IMR-90 (cell line): Measurements from ENCODE around the gene TMEM154. TPM values are rescaled to one million over a fixed set of nuclear protein-coding genes. Genes with fewer than 3 reads are reported as not detected.

Experiments used
- ATAC-seq: fragments of 200-7000 bp; cut with Tn5 transposase; 2 replicates; pipeline ENCODE4 v1.9.1; 2020; ENCODE audit warnings: low read depth, mild to moderate bottlenecking, moderate library complexity
- BruUV-seq: library from RNA; stranded (reverse); fragments of 400-500 nt; replicated peaks from 2 replicates; lab custom pipeline; 2021; lab: Mats Ljungman, UMichigan
- CTCF ChIA-PET: fragments of 300-600 bp; formaldehyde crosslinking; extraction: SDS; loops from one replicate; lab custom pipeline; 2021; ENCODE audit warnings: antibody characterized with exemption; lab: Yijun Ruan, JAX
- POLR2A ChIA-PET: fragments of 300-600 bp; sonication (Branson Sonifier 250); formaldehyde crosslinking; loops from one replicate; lab custom pipeline; 2022; ENCODE audit warnings: antibody characterized with exemption; ENCODE audit not compliant: unreplicated experiment; lab: Charles Lee
- DNase-seq: peaks from one replicate; pipeline ENCODE4 v3.0.0; 2013
- H2AFZ ChIP-seq: replicated peaks from 2 replicates; pipeline ENCODE3; 2013; ENCODE audit warnings: low read length, mild to moderate bottlenecking; ENCODE audit not compliant: poor library complexity
- H2AK5ac ChIP-seq: 2 replicates; pipeline ENCODE4 v1.6.1; 2013; ENCODE audit warnings: low read depth, low read length, inconsistent platforms
- H2AK9ac ChIP-seq: replicated peaks from 2 replicates; pipeline ENCODE3; 2013; ENCODE audit warnings: mild to moderate bottlenecking, low read depth, low read length, moderate library complexity; ENCODE audit not compliant: poor library complexity
- H2BK120ac ChIP-seq: 2 replicates; pipeline ENCODE4 v1.6.1; 2013; ENCODE audit warnings: low read depth, low read length, inconsistent platforms
- H2BK15ac ChIP-seq: 3 replicates; pipeline ENCODE4 v1.6.1; 2013; ENCODE audit warnings: low read depth, low read length, inconsistent platforms
- H2BK20ac ChIP-seq: 2 replicates; pipeline ENCODE4 v1.6.1; 2013; ENCODE audit warnings: low read depth, mild to moderate bottlenecking, inconsistent platforms, low read length, moderate library complexity
- H2BK5ac ChIP-seq: 2 replicates; pipeline ENCODE4 v1.6.1; 2013; ENCODE audit warnings: mild to moderate bottlenecking, low read depth, low read length, inconsistent platforms; ENCODE audit not compliant: poor library complexity, severe bottlenecking
- H3K14ac ChIP-seq: replicated peaks from 2 replicates; pipeline ENCODE4 v1.6.1; 2013; ENCODE audit warnings: low read depth, low read length, inconsistent platforms
- H3K18ac ChIP-seq: 2 replicates; pipeline ENCODE4 v1.6.1; 2013; ENCODE audit warnings: low read depth, low read length, control low read depth
- H3K23ac ChIP-seq: 2 replicates; pipeline ENCODE4 v1.6.1; 2013; ENCODE audit warnings: low read depth, low read length, inconsistent platforms
- H3K27ac ChIP-seq: 2 replicates; pipeline ENCODE4 v1.5.1; 2013; ENCODE audit warnings: mild to moderate bottlenecking, control low read depth, low read length; ENCODE audit not compliant: insufficient read depth
- H3K27me3 ChIP-seq: 2 replicates; pipeline ENCODE4 v1.6.1; 2013; ENCODE audit warnings: low read length; ENCODE audit not compliant: control insufficient read depth, insufficient read depth
- H3K36me3 ChIP-seq: 2 replicates; pipeline ENCODE4 v1.6.1; 2013; ENCODE audit warnings: low read length, mixed read lengths; ENCODE audit not compliant: control insufficient read depth, insufficient read depth
- H3K4ac ChIP-seq: 2 replicates; pipeline ENCODE4 v1.6.1; 2013; ENCODE audit warnings: low read depth, low read length, inconsistent platforms
- H3K4me1 ChIP-seq: 2 replicates; pipeline ENCODE4 v1.6.1; 2013; ENCODE audit warnings: low read length, mixed read lengths; ENCODE audit not compliant: control insufficient read depth, insufficient read depth
- H3K4me2 ChIP-seq: 2 replicates; pipeline ENCODE4 v1.6.1; 2013; ENCODE audit warnings: low read depth, mild to moderate bottlenecking, control low read depth, low read length, moderate library complexity
- H3K4me3 ChIP-seq: 2 replicates; pipeline ENCODE4 v1.5.1; 2013; ENCODE audit warnings: low read depth, mild to moderate bottlenecking, control low read depth, low read length, moderate library complexity; ENCODE audit not compliant: insufficient read depth
- H3K56ac ChIP-seq: 2 replicates; pipeline ENCODE4 v1.6.1; 2013; ENCODE audit warnings: low read length, inconsistent platforms; ENCODE audit not compliant: insufficient read depth; ENCODE audit errors: extremely low read depth
- H3K79me1 ChIP-seq, 2 experiments: 2 replicates each; pipeline ENCODE4 v1.6.1; 2013; ENCODE audit warnings: low read length in 2 of 2, inconsistent platforms in 1 of 2, low read depth in 1 of 2
- H3K9ac ChIP-seq: 2 replicates; pipeline ENCODE4 v1.6.1; 2013; ENCODE audit warnings: low read depth, low read length, control low read depth
- H3K9me1 ChIP-seq: 2 replicates; pipeline ENCODE4 v1.6.1; 2013; ENCODE audit warnings: low read length, inconsistent platforms; ENCODE audit not compliant: insufficient read depth
- H3K9me3 ChIP-seq: 2 replicates; pipeline ENCODE4 v1.6.1; 2013; ENCODE audit warnings: low read length; ENCODE audit not compliant: control insufficient read depth, insufficient read depth
- H4K20me1 ChIP-seq: 2 replicates; pipeline ENCODE4 v1.6.1; 2013; ENCODE audit warnings: low read length, inconsistent platforms; ENCODE audit not compliant: insufficient read depth
- H4K5ac ChIP-seq: 2 replicates; pipeline ENCODE4 v1.6.1; 2013; ENCODE audit warnings: mild to moderate bottlenecking, low read depth, low read length, control low read depth
- H4K8ac ChIP-seq, 2 experiments: 2 replicates each; pipeline ENCODE4 v1.6.1; 2013; ENCODE audit warnings: low read depth in 2 of 2, low read length in 2 of 2, control low read depth in 1 of 2, inconsistent platforms in 1 of 2
- H4K91ac ChIP-seq: 2 replicates; pipeline ENCODE4 v1.6.1; 2013; ENCODE audit warnings: low read depth, low read length, inconsistent platforms; ENCODE audit not compliant: insufficient read depth
- CEBPB ChIP-seq: IDR thresholded peaks from 2 replicates; pipeline ENCODE4 v1.6.1; 2012; ENCODE audit warnings: low read depth, low read length, improper control_type of control experiment
- MAFK ChIP-seq: IDR thresholded peaks from 2 replicates; pipeline ENCODE4 v1.6.1; 2012; ENCODE audit warnings: low read depth, low read length, improper control_type of control experiment
- MAZ ChIP-seq: IDR thresholded peaks from 2 replicates; pipeline ENCODE4 v1.6.1; 2012; ENCODE audit warnings: low read depth, mild to moderate bottlenecking, low read length, improper control_type of control experiment, moderate library complexity, borderline replicate concordance
- NFE2L2 ChIP-seq: fragments of 150-350 bp; IDR thresholded peaks from 2 replicates; pipeline ENCODE4 v1.6.1; 2016; ENCODE audit warnings: low read depth, mild to moderate bottlenecking, low read length
- RAD21 ChIP-seq: IDR thresholded peaks from 2 replicates; pipeline ENCODE4 v1.6.1; 2012; ENCODE audit warnings: low read length, improper control_type of control experiment
- RCOR1 ChIP-seq: IDR thresholded peaks from 2 replicates; pipeline ENCODE4 v1.6.1; 2012; ENCODE audit warnings: mild to moderate bottlenecking, low read length, improper control_type of control experiment; ENCODE audit not compliant: insufficient replicate concordance
- SMC3 ChIP-seq: fragments of 150-350 bp; IDR thresholded peaks from 2 replicates; pipeline ENCODE4 v1.6.1; 2016; ENCODE audit warnings: low read depth, mild to moderate bottlenecking, antibody characterized with exemption, low read length, moderate library complexity
- WGBS, 2 experiments: methylation state at CpG; one replicate each; pipeline versions ENCODE4 v1.1.5 to v1.1.7; 2013; ENCODE audit warnings: missing lambda C conversion rate in 2 of 2; ENCODE audit not compliant: insufficient read length in 1 of 2; ENCODE audit errors: extremely low coverage in 2 of 2; 5-methylcytosine and 5-hydroxymethylcytosine counted together
- dilution Hi-C: fragments of 300-500 bp; cut with HindIII; formaldehyde crosslinking; loops from one replicate; pipeline ENCODE4 v1.14.3; 2018; ENCODE audit warnings: low sequenced_read_pairs; ENCODE audit not compliant: unreplicated experiment
- in situ Hi-C: fragments of 300-500 bp; cut with MboI; formaldehyde crosslinking; loops from 3 replicates; pipeline ENCODE4 v1.14.3; 2019; ENCODE audit warnings: low sequenced_read_pairs, inconsistent platforms, mixed read lengths
- intact Hi-C: fragments of 100-400 bp; cut with micrococcal nuclease; formaldehyde crosslinking; loops from 2 replicates; pipeline ENCODE4 v1.10.0; 2022
- polyA plus RNA-seq, 3 experiments: library from polyadenylated mRNA; depleted of rRNA; stranded (reverse); fragments of >200 nt; gene quantifications; 2 replicates each; pipeline ENCODE4 v1.2.3, GENCODE V29; 2012; ENCODE audit warnings: low replicate concordance in 1 of 3
- total RNA-seq: library from RNA; depleted of rRNA; stranded (reverse); fragments of >200 nt; gene quantifications from 2 replicates; pipeline ENCODE4 v1.2.3, GENCODE V29; 2012
- TF ChIP-seq, protein P1 (sequence below): fragments of 150-350 bp; IDR thresholded peaks from 2 replicates; pipeline ENCODE4 v1.6.1; 2016; ENCODE audit warnings: low read depth, mild to moderate bottlenecking, low read length, moderate library complexity, borderline replicate concordance
- TF ChIP-seq, protein P2 (sequence below): fragments of 150-350 bp; IDR thresholded peaks from 2 replicates; pipeline ENCODE4 v1.6.1; 2017; ENCODE audit warnings: mild to moderate bottlenecking, antibody characterized with exemption, low read length, low read depth

TMEM154 gene
- total and polyA plus RNA-seq, 2 of the 4 experiments (the other 2 are of a cell fraction), result 0.12 to 0.18 TPM

DNA sequence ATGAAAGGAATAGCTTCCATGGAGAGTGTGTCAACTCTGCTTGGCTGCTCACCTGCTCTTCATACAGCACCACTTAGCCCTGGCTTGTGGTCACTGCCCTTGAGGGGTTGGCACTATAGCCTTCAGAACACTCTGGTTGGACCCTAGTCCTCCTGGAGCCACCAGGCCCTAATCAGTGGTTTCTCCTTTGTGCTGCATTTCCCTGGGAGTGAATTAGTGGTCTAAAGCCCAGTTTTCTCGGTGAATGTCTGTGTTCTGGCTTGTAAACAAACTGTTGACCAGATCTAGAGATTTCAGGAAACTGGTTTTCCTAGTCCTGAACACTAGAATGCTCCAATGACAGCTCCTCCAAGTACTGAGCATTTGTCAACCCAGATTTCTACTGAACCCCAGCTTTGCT lies 28.6 kb upstream of the TMEM154 start:
- no peak for DNase-seq
- ATAC-seq, result no peak
- peaks cover 23% of the 10 kb centered on the region for H3K27me3 ChIP-seq
- H4K20me1 ChIP-seq, result no peaks in the 10 kb centered on the region
- intact Hi-C loops (no loop called here), dilution Hi-C loops (no loop called here), in situ Hi-C loops (no loop called here)
- ChIA-PET POLR2A (no interaction called here), CTCF (no interaction called here)
- H2BK15ac ChIP-seq, result no peak overlapping the region
- no peak overlapping the region for H3K23ac ChIP-seq
- no peak overlapping the region for H4K5ac ChIP-seq
- H3K56ac ChIP-seq, result no peak overlapping the region
- H3K4me1 ChIP-seq, result no peaks in the 10 kb centered on the region
- H2BK20ac ChIP-seq, result no peak overlapping the region
- no peak overlapping the region for H4K91ac ChIP-seq
- no peak overlapping the region for H3K4ac ChIP-seq
- H4K8ac ChIP-seq, result no peak overlapping the region
- no peak overlapping the region for H2BK5ac ChIP-seq
- H3K9me1 ChIP-seq, result no peaks in the 10 kb centered on the region
- H3K18ac ChIP-seq, result no peak overlapping the region
- no peaks in the 10 kb centered on the region for H3K79me1 ChIP-seq
- TF ChIP-seq RAD21 (no peak), RCOR1 (no peak), NFE2L2 (no peak), SMC3 (no peak), CEBPB (no peak), MAZ (no peak), MAFK (no peak)
- TF ChIP-seq, protein P1, sequence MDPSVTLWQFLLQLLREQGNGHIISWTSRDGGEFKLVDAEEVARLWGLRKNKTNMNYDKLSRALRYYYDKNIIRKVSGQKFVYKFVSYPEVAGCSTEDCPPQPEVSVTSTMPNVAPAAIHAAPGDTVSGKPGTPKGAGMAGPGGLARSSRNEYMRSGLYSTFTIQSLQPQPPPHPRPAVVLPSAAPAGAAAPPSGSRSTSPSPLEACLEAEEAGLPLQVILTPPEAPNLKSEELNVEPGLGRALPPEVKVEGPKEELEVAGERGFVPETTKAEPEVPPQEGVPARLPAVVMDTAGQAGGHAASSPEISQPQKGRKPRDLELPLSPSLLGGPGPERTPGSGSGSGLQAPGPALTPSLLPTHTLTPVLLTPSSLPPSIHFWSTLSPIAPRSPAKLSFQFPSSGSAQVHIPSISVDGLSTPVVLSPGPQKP, result no peak
- TF ChIP-seq, protein P2, sequence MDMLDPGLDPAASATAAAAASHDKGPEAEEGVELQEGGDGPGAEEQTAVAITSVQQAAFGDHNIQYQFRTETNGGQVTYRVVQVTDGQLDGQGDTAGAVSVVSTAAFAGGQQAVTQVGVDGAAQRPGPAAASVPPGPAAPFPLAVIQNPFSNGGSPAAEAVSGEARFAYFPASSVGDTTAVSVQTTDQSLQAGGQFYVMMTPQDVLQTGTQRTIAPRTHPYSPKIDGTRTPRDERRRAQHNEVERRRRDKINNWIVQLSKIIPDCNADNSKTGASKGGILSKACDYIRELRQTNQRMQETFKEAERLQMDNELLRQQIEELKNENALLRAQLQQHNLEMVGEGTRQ, result no peak
- no peak overlapping the region for H3K4me2 ChIP-seq
- no peak overlapping the region for H2AK5ac ChIP-seq
- H2AFZ ChIP-seq, result no peak overlapping the region
- H3K36me3 ChIP-seq, result no peaks in the 10 kb centered on the region
- H3K14ac ChIP-seq, result no peak overlapping the region
- no peak overlapping the region for H3K27ac ChIP-seq
- no TSS peak for BruUV-seq
- no peaks in the 10 kb centered on the region for H3K9me3 ChIP-seq
- H3K4me3 ChIP-seq, result no peak overlapping the region
- no peak overlapping the region for H3K9ac ChIP-seq
- no peak overlapping the region for H2BK120ac ChIP-seq
- no peak overlapping the region for H2AK9ac ChIP-seq
- no CpG with 5 or more reads among the region's 1 CpG for WGBS, 2 experiments
